ENCODE results near the gene TTC33. TPM values are rescaled to one million over a fixed set of nuclear protein-coding genes. Genes with fewer than 3 reads are reported as not detected.

Gene TTC33
- total RNA-seq, 3 donors from 2014 or later (not counting 1 experiment from before 2014, with no cell fraction given): 7.3 to 11.4 (median 10.0) TPM

DNA sequence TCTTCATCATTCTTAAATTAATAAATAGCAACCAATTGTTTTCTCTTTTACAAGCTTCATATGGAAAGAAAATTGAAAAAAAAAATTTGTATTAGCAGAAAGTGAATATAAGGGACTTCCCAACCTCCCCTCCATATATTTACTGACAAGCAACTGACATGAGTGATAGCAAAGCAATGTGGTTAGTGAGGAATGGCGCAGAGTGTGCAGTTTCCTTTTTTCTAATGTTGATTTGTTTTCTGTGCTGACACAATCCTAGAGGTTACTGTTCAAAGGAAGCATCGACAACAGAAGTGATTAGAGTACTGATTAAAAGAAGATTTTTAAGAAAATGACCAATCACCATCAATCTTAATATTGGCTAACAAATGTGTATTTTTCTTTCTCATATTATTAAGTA is 77.7 kb downstream of the TTC33 start:
- Mint-ChIP-seq H3K4me3 (peak overlapping the region; percentile 32), H3K36me3 (peaks cover 13% of the 10 kb centered on the region), H3K9me3 (no peaks in the 10 kb centered on the region), H3K4me1 (peaks cover 76 to 80% of the 10 kb centered on the region in 2 donors), H3K27me3 (ENCODE audit: low read depth in 2 of 2) (no peaks in the 10 kb centered on the region), H3K27ac (peak overlapping the region; percentile 91 to 95)
- TF ChIP-seq, protein P1, sequence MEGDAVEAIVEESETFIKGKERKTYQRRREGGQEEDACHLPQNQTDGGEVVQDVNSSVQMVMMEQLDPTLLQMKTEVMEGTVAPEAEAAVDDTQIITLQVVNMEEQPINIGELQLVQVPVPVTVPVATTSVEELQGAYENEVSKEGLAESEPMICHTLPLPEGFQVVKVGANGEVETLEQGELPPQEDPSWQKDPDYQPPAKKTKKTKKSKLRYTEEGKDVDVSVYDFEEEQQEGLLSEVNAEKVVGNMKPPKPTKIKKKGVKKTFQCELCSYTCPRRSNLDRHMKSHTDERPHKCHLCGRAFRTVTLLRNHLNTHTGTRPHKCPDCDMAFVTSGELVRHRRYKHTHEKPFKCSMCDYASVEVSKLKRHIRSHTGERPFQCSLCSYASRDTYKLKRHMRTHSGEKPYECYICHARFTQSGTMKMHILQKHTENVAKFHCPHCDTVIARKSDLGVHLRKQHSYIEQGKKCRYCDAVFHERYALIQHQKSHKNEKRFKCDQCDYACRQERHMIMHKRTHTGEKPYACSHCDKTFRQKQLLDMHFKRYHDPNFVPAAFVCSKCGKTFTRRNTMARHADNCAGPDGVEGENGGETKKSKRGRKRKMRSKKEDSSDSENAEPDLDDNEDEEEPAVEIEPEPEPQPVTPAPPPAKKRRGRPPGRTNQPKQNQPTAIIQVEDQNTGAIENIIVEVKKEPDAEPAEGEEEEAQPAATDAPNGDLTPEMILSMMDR (IDR thresholded peaks at IDR 0.05): no peak
- no peak overlapping the region for H3K4me3 ChIP-seq (ENCODE audit: low read length)
- no peak overlapping the region for H3K27ac ChIP-seq (ENCODE audit: low read length)
- DNase-seq: peak in 1 of 2 donors; percentile 66
- H3K9me3 ChIP-seq (ENCODE audit: control insufficient read depth, insufficient read depth, low read length): no peaks in the 10 kb centered on the region
- peaks cover 3% of the 10 kb centered on the region for H3K36me3 ChIP-seq (ENCODE audit: control insufficient read depth, insufficient read depth, low read length)
- ATAC-seq: no peak
- intact Hi-C loops (cut with micrococcal nuclease): loop anchor here (2.0 kb wide), 1 partner anchor 241 kb away; no protein-coding TSS in a partner anchor
- peaks cover 28% of the 10 kb centered on the region for H3K4me1 ChIP-seq (ENCODE audit: control insufficient read depth, insufficient read depth, low read length)
- no peaks in the 10 kb centered on the region for H3K27me3 ChIP-seq (ENCODE audit: control insufficient read depth, insufficient read depth, low read length)
- 25% methylated on average over 1 of the region's 2 CpGs for WGBS (ENCODE audit: insufficient coverage)

- H3K4me3 Mint-ChIP-seq: no peak overlapping the region
These were observed 78.3 kb downstream of the TTC33 start for GRCh38 chr5:40677456-40677855.

DNA sequence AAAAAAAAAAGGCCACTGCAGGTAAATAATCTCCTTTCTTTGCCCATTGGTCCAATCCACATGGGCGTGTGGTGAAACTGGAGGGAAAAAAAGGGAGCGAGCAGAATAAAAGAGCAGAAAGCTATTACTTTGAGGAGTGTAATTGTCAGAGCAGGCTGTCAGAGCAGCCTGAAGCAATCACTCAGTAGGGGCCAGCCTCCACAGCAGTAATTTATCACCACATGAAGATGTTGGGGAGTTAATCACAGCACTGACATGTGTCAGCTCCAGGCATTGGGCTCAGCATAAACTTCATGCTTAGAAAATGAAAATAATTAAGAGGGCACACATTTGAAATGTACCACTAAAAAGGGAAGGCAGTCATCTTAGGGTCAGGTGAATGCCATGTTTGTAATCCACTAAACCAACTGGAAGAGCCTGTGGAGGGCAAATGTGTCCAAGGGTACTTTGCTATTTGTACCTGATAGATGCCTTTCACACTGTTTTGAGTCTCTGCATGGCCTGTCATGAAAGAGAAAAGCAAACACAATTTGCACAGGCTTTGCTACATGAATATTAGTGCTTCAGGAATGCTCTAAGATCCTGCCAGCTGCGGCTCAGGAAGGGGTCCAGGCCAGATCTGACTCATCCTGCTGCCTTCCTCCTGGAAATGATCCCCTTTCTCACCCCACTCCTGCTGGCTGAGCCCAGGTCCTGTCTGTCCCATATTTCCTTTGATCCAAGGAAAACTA is 79.0 kb downstream of the TTC33 start:
- H3K27me3 ChIP-seq (ENCODE audit: control insufficient read depth, insufficient read depth, low read length): no peaks in the 10 kb centered on the region
- H3K9me3 ChIP-seq (ENCODE audit: control insufficient read depth, insufficient read depth, low read length): no peaks in the 10 kb centered on the region
- WGBS (ENCODE audit: insufficient coverage): 95% methylated on average over 3 of the region's 3 CpGs
- peak overlapping the region; percentile 34 to 40 for H3K27ac Mint-ChIP-seq
- TF ChIP-seq, protein P1 (IDR thresholded peaks at IDR 0.05): no peak
- no peak overlapping the region for H3K27ac ChIP-seq (ENCODE audit: low read length)
- H3K4me3 Mint-ChIP-seq: peak overlapping the region; percentile 28
- no peak for DNase-seq
- no peak overlapping the region for H3K4me3 ChIP-seq (ENCODE audit: low read length)
- peaks cover 68% of the 10 kb centered on the region in 2 donors for H3K4me1 Mint-ChIP-seq
- H3K4me1 ChIP-seq (ENCODE audit: control insufficient read depth, insufficient read depth, low read length): peaks cover 28% of the 10 kb centered on the region
- no peak for ATAC-seq
- peaks cover 4% of the 10 kb centered on the region for H3K36me3 Mint-ChIP-seq
- no peaks in the 10 kb centered on the region for H3K27me3 Mint-ChIP-seq (ENCODE audit: low read depth in 2 of 2)
- no peaks in the 10 kb centered on the region for H3K9me3 Mint-ChIP-seq
- intact Hi-C loops (cut with micrococcal nuclease): no loop called here
- peaks cover 3% of the 10 kb centered on the region for H3K36me3 ChIP-seq (ENCODE audit: control insufficient read depth, insufficient read depth, low read length)

More at GRCh38 chr5:40677456-40677855, 78.3 kb downstream of the TTC33 start:
- no CpG with 5 or more reads among the region's 2 CpGs for WGBS (ENCODE audit: insufficient coverage)
- Histone ChIP-seq H3K4me3 (ENCODE audit: low read length) (no peak overlapping the region), H3K9me3 (ENCODE audit: control insufficient read depth, insufficient read depth, low read length) (no peaks in the 10 kb centered on the region), H3K27me3 (ENCODE audit: control insufficient read depth, insufficient read depth, low read length) (no peaks in the 10 kb centered on the region), H3K4me1 (ENCODE audit: control insufficient read depth, insufficient read depth, low read length) (peaks cover 28% of the 10 kb centered on the region), H3K27ac (ENCODE audit: low read length) (no peak overlapping the region), H3K36me3 (ENCODE audit: control insufficient read depth, insufficient read depth, low read length) (peaks cover 3% of the 10 kb centered on the region)
- no peak for DNase-seq
- no peaks in the 10 kb centered on the region for H3K9me3 Mint-ChIP-seq
- TF ChIP-seq, protein P1 (IDR thresholded peaks at IDR 0.05): no peak
- intact Hi-C loops (cut with micrococcal nuclease): no loop called here
- H3K27ac Mint-ChIP-seq: peak overlapping the region; percentile 40 to 91
- H3K36me3 Mint-ChIP-seq: peaks cover 11% of the 10 kb centered on the region
- H3K4me1 Mint-ChIP-seq: peaks cover 72 to 74% of the 10 kb centered on the region in 2 donors
- ATAC-seq: no peak
- H3K27me3 Mint-ChIP-seq (ENCODE audit: low read depth in 2 of 2): no peaks in the 10 kb centered on the region
